Loucy (cell line): ENCODE measurements around the gene TMEM115.
A peak's percentile ranks its signal among the peaks of the same experiment; 100 is the strongest.

ENCODE experiments used
- H2AFZ ChIP-seq: fragments of 200-600 bp; sonication (generic); 2 replicates; pipeline ENCODE4 v1.6.0; 2016; ENCODE audit warnings: antibody characterized with exemption, mild to moderate bottlenecking, low read length, moderate library complexity
- H3F3A ChIP-seq: fragments of 200-600 bp; 2 replicates; pipeline ENCODE4 v1.6.0; 2016; ENCODE audit warnings: antibody characterized with exemption, low read depth, mild to moderate bottlenecking
- H3K27me3 ChIP-seq: fragments of 200-600 bp; sonication (generic); 2 replicates; pipeline ENCODE4 v1.6.1; 2014; ENCODE audit warnings: low read length, mild to moderate bottlenecking; ENCODE audit not compliant: insufficient read depth, poor library complexity, severe bottlenecking
- H3K36me3 ChIP-seq: fragments of 200-600 bp; sonication (generic); 2 replicates; pipeline ENCODE4 v1.6.1; 2016; ENCODE audit warnings: low read length; ENCODE audit not compliant: insufficient read depth
- H3K4me1 ChIP-seq: fragments of 200-600 bp; sonication (generic); 2 replicates; pipeline ENCODE4 v1.5.1; 2014; ENCODE audit warnings: low read length, mild to moderate bottlenecking; ENCODE audit not compliant: insufficient read depth, poor library complexity, severe bottlenecking
- H3K4me2 ChIP-seq: fragments of 200-600 bp; sonication (generic); 2 replicates; pipeline ENCODE4 v1.6.0; 2014; ENCODE audit warnings: antibody characterized with exemption, low read length, low read depth, mild to moderate bottlenecking; ENCODE audit not compliant: poor library complexity, severe bottlenecking
- H3K4me3 ChIP-seq: fragments of 200-600 bp; sonication (generic); 2 replicates; pipeline ENCODE4 v1.5.1; 2014; ENCODE audit warnings: low read length, mild to moderate bottlenecking, mixed read lengths; ENCODE audit not compliant: poor library complexity, severe bottlenecking
- H3K79me2 ChIP-seq: fragments of 200-600 bp; sonication (generic); 2 replicates; pipeline ENCODE4 v1.6.1; 2014; ENCODE audit warnings: low read length; ENCODE audit not compliant: insufficient read depth
- H3K9ac ChIP-seq: fragments of 200-600 bp; sonication (generic); 2 replicates; pipeline ENCODE4 v1.6.0; 2014; ENCODE audit warnings: mild to moderate bottlenecking, low read depth, low read length, moderate library complexity; ENCODE audit not compliant: poor library complexity, severe bottlenecking
- H3K9me2 ChIP-seq: fragments of 200-600 bp; sonication (generic); replicated peaks from 2 replicates; pipeline ENCODE4 v1.6.1; 2016; ENCODE audit warnings: low read depth, low read length, mixed read lengths
- H3K9me3 ChIP-seq: fragments of 200-600 bp; sonication (generic); 2 replicates; pipeline ENCODE4 v1.6.1; 2014; ENCODE audit warnings: mild to moderate bottlenecking, antibody characterized with exemption, low read length, low read depth; ENCODE audit not compliant: insufficient read depth
- H4K20me1 ChIP-seq: fragments of 200-600 bp; sonication (generic); 2 replicates; pipeline ENCODE4 v1.6.0; 2014; ENCODE audit warnings: antibody characterized with exemption, low read length, mild to moderate bottlenecking; ENCODE audit not compliant: insufficient read depth, poor library complexity, severe bottlenecking
- EZH2phosphoT487 ChIP-seq: fragments of 200-600 bp; IDR thresholded peaks from 2 replicates; pipeline ENCODE4 v1.6.1; 2018; ENCODE audit warnings: antibody characterized with exemption, mild to moderate bottlenecking, moderate library complexity, borderline replicate concordance
- TF ChIP-seq, protein P1 (sequence below): fragments of 200-600 bp; sonication (generic); conservative IDR thresholded peaks from 2 replicates; pipeline ENCODE4 v1.5.1; 2014; ENCODE audit warnings: mild to moderate bottlenecking, antibody characterized with exemption, low read length

The TMEM115 gene

DNA sequence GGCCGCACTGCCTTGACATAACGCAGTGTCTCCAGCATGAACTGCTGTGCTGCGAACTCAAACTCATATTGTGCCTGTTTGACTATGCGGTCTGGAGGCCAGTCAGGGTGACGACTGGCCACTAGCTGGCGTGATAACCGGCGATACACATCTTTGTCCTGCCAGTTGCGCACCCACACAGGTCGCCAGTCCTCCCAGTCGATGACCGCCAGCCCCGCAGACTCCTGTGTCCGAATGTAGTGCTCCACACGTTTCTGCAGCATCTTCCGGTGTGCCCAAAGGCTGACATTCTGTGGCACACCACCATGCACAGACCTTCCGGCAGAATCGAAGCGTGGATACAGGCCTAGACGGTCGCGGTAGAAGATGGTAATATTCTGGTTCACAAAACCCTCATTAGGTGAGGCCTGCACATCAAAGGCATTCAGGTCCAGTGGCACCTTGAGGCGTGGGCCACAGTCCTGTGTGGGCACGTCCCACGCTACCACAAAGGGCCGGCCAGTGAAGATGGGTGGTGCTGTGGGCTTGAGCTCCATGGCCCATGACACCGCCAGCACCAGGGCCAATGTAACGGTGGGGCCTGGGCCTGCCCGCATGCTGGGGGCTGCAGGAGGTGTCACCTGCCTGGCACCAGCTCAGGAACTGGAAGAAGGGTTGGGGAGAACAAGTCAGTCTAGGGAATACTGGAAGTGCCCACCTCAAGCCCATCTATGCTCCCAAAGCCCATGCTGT is 39.3 kb downstream of the TMEM115 start:
- Histone ChIP-seq H3K9ac (peak overlapping the region; percentile 77), H3K9me2 (no peaks in the 10 kb centered on the region), H3K4me2 (peak overlapping the region; percentile 95), H3K36me3 (no peaks in the 10 kb centered on the region), H2AFZ (no peak overlapping the region), H3F3A (no peaks in the 10 kb centered on the region), H3K79me2 (peaks cover 29% of the 10 kb centered on the region), H4K20me1 (peaks cover 15% of the 10 kb centered on the region), H3K9me3 (no peaks in the 10 kb centered on the region), H3K27me3 (no peaks in the 10 kb centered on the region), H3K4me1 (peaks cover 39% of the 10 kb centered on the region), H3K4me3 (peak overlapping the region; percentile 78)
- TF ChIP-seq, protein P1, sequence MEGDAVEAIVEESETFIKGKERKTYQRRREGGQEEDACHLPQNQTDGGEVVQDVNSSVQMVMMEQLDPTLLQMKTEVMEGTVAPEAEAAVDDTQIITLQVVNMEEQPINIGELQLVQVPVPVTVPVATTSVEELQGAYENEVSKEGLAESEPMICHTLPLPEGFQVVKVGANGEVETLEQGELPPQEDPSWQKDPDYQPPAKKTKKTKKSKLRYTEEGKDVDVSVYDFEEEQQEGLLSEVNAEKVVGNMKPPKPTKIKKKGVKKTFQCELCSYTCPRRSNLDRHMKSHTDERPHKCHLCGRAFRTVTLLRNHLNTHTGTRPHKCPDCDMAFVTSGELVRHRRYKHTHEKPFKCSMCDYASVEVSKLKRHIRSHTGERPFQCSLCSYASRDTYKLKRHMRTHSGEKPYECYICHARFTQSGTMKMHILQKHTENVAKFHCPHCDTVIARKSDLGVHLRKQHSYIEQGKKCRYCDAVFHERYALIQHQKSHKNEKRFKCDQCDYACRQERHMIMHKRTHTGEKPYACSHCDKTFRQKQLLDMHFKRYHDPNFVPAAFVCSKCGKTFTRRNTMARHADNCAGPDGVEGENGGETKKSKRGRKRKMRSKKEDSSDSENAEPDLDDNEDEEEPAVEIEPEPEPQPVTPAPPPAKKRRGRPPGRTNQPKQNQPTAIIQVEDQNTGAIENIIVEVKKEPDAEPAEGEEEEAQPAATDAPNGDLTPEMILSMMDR, result no peak
- TF ChIP-seq EZH2phosphoT487, result no peak

DNA sequence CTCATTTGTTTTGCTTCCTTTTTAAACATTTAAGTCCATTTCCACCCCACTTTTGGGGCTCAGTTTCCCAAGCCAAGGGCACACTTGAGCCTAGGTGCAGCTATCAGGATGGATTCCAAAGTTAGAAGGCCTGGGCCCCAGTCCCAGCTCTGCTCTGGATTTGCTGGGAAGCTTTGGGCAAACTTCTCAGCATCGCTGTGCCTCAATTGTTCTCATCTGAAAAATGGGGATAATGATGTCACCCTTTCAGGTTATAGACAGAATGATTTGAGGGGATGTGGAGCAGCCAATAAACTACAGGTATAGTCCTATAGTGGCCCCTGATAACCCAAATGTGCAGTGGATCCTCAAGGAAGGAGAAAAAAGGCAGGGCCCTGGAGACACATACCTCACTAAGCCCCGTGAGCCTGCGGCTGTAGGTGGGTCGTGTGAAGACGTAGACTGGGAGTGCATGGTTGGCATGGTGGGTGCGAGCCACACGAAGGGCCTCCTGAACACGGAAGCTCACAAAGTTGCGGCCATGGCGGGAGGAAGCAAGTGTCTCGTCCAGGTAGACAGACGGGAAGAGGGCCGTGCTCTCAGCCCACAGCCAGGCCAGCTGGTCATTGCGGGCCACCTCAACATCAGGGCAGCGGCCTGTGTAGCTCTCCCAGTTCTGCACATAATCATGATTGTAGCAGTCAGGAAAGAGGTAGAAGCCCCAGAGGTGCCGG is 40.0 kb downstream of the TMEM115 start:
- Histone ChIP-seq H3K9ac (peak overlapping the region; percentile 38), H3K4me3 (no peak overlapping the region), H3K4me1 (peaks cover 38% of the 10 kb centered on the region), H3K9me2 (no peaks in the 10 kb centered on the region), H4K20me1 (peaks cover 15% of the 10 kb centered on the region), H3K9me3 (no peaks in the 10 kb centered on the region), H3K4me2 (peak overlapping the region; percentile 95), H3K79me2 (peaks cover 29% of the 10 kb centered on the region), H3K27me3 (no peaks in the 10 kb centered on the region), H2AFZ (no peak overlapping the region), H3F3A (no peaks in the 10 kb centered on the region), H3K36me3 (no peaks in the 10 kb centered on the region)
- TF ChIP-seq EZH2phosphoT487, result no peak
- TF ChIP-seq, protein P1, result no peak

DNA sequence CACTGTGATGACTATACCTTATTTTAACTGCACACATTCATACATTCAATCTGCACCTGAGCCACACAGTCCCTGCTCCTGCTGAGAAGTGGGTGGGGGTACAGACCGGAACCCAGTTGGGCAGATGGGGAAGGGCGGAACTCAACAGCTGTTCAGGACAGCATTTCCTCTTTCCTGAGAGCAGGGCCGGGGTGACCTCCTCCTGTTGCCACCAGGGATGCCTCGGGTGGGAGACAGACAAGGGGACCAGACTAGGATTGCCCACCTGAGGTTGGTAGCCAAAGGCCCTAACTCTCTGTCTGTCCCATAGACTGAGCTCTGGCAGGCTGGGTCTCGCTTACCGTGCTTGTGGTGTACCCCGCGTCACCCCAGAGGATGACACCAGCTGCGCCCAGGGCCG is 40.7 kb downstream of the TMEM115 start:
- Histone ChIP-seq H3K9me3 (no peaks in the 10 kb centered on the region), H4K20me1 (peaks cover 15% of the 10 kb centered on the region), H3K4me3 (no peak overlapping the region), H3K4me1 (peaks cover 37% of the 10 kb centered on the region), H3K27me3 (no peaks in the 10 kb centered on the region), H3K9ac (peak overlapping the region; percentile 38), H3K36me3 (no peaks in the 10 kb centered on the region), H3F3A (no peaks in the 10 kb centered on the region), H3K79me2 (peaks cover 29% of the 10 kb centered on the region), H2AFZ (no peak overlapping the region), H3K4me2 (peak overlapping the region; percentile 95), H3K9me2 (no peaks in the 10 kb centered on the region)
- no peak for TF ChIP-seq EZH2phosphoT487
- TF ChIP-seq, protein P1, result no peak
